ENCODE results near the gene LRRC2.
A peak's percentile ranks its signal among the peaks of the same experiment; 100 is the strongest.

Gene LRRC2

GRCh38 chr3:46492890-46493547 is 73.1 kb downstream of the LRRC2 start:
- FAIRE-seq (no peak), DNase-seq (ENCODE audit: insufficient read length, low spot score) (no peak)
- TF ChIP-seq CTCF (IDR thresholded peaks at IDR 0.05; ENCODE audit: insufficient read depth, missing control alignments), result no peak

- DNase-seq (ENCODE audit: insufficient read length, low spot score), result no peak
- FAIRE-seq, result no peak
- no peak for TF ChIP-seq CTCF (IDR thresholded peaks at IDR 0.05; ENCODE audit: insufficient read depth, missing control alignments)
Measured at GRCh38 chr3:46491089-46492070, 74.7 kb downstream of the LRRC2 start.

GRCh38 chr3:46490338-46491084 is 75.6 kb downstream of the LRRC2 start:
- TF ChIP-seq CTCF (IDR thresholded peaks at IDR 0.05; ENCODE audit: insufficient read depth, missing control alignments), result no peak
- DNase-seq (ENCODE audit: insufficient read length, low spot score) (no peak), FAIRE-seq (no peak)

- FAIRE-seq, result no peak
- no peak for DNase-seq (ENCODE audit: insufficient read length, low spot score)
- TF ChIP-seq CTCF (IDR thresholded peaks at IDR 0.05; ENCODE audit: insufficient read depth, missing control alignments), result no peak
Measured at GRCh38 chr3:46489875-46490274, 76.2 kb downstream of the LRRC2 start.

GRCh38 chr3:46489381-46489780 is 76.7 kb downstream of the LRRC2 start:
- FAIRE-seq (no peak), DNase-seq (ENCODE audit: insufficient read length, low spot score) (no peak)
- TF ChIP-seq CTCF (IDR thresholded peaks at IDR 0.05; ENCODE audit: insufficient read depth, missing control alignments), result no peak

- DNase-seq (ENCODE audit: insufficient read length, low spot score) (peak; percentile 75), FAIRE-seq (no peak)
- TF ChIP-seq CTCF (IDR thresholded peaks at IDR 0.05; ENCODE audit: insufficient read depth, missing control alignments), result peak; percentile 100
Measured at GRCh38 chr3:46488735-46489361, 77.3 kb downstream of the LRRC2 start.

All from D721Med (cell line).